Forelimb muscle (tissue), 1 donor: Measurements from ENCODE around the gene ZFYVE28. TPM values are rescaled to one million over a fixed set of nuclear protein-coding genes. Genes with fewer than 3 reads are reported as not detected.
"Not testable (repeated sequence)": the region's sequence is repeated elsewhere in the genome, so short reads cannot be mapped to it uniquely, and the experiment has no call there.

ENCODE experiments used
- DNase-seq: peaks from one replicate; pipeline ENCODE4 v3.0.0-alpha.2; 2013; ENCODE audit warnings: low read depth
- polyA plus RNA-seq: library from polyadenylated mRNA; unstranded; fragments of 120-200 nt; gene quantifications from one replicate; pipeline ENCODE4 v1.2.1, GENCODE V29; 2013; ENCODE audit not compliant: insufficient read length

ZFYVE28 gene
- polyA plus RNA-seq, 1 donor: 1.7 TPM

DNA sequence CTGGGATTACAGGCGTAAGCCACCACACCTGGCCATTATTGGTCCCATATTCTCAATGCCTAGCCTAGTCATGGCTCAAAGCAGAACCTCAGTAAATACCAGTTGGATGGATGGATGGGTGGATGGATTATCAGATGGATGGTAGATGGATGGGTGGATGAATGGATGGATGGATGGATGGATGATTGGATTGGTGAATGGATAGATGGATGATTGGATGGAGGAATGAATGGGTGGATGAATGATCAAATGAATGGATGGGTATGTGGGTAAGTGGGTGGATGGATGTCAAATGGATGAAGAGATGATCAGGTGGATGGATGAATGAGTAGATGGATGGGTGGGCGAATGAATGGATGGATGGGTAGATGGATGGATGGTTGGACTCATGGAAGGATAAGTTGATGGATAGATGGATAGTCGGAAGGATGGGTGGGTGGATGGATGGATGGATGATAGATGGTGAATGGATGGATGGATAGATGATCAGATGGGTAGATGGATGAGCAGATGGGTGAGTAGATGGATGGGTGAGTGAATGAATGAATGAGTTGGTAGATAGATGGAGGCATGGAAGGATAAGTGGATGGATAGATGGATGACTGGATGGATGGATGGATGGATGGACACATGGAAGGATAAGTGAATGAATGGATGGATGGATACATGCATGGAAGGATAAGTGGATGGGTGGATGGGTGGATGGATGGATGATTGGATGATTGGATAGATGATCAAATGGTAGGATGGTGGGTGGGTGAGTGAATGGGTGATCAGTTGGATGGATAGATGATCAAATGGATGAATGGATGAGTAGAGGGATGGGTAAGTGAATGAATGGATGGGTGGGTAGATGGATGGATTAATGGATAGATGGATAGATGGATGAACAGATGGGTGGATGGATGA lies 28.5 kb upstream of the ZFYVE28 start:
- no peak for DNase-seq

DNA sequence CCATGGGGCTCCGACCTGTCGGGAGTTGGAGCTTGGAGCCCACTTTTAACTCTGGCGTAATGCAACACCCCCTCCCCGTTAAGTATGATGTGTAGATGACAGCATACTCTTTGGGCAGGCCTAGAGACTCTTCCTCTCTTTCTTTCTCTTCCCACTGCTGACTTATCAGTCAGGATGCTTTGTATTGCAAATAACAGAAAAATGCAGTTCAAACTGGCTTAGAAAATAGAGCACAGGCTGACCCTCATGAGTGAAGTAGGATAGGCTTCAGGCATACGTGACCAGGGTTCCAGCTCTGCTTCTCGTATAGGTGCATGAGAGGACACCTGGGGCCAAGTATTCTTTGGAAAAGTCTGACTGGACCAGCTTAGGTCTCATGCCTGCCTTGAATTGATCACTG lies 27.1 kb upstream of the ZFYVE28 start:
- DNase-seq: no peak

- DNase-seq: no peak
Measured at GRCh38 chr4:2445130-2445529, 26.7 kb upstream of the ZFYVE28 start.

- no peak for DNase-seq
Measured at GRCh38 chr4:2443956-2444740, 25.7 kb upstream of the ZFYVE28 start.

DNA sequence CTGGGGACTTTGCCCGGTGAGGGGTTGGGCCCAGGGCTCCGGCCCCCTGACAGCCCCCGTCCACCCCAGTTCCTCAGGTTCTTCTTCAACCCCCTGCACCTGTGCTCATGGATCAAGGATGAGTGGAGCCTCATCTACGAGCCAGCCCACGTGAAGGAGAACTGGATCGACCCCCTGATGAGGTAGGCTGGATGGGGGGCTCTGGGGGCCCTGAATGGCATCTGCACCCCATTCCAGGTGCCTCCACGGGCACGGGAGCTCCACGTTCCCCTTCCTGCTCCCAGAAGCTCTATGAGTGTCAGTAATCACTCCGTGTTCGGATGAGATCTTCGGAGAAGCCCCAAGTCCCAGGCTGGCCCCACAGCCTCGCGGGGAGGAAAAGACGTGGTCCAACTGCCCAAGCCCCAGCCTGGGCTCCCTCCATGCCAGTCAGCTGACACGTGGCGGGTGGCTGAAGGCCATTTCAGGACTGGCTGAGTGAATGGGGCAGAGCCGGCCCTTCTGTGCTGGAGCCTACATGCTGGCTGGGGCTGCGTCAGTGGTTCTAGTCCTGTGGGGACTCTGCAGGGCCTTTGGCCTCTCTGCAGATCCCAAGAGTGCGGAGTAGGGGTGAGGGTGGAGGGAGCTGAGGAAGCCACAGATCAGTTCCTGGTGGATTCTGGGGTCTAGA lies 24.8 kb upstream of the ZFYVE28 start:
- DNase-seq: no peak

GRCh38 chr4:2442175-2442993 lies 23.9 kb upstream of the ZFYVE28 start:
- DNase-seq: no peak

DNA sequence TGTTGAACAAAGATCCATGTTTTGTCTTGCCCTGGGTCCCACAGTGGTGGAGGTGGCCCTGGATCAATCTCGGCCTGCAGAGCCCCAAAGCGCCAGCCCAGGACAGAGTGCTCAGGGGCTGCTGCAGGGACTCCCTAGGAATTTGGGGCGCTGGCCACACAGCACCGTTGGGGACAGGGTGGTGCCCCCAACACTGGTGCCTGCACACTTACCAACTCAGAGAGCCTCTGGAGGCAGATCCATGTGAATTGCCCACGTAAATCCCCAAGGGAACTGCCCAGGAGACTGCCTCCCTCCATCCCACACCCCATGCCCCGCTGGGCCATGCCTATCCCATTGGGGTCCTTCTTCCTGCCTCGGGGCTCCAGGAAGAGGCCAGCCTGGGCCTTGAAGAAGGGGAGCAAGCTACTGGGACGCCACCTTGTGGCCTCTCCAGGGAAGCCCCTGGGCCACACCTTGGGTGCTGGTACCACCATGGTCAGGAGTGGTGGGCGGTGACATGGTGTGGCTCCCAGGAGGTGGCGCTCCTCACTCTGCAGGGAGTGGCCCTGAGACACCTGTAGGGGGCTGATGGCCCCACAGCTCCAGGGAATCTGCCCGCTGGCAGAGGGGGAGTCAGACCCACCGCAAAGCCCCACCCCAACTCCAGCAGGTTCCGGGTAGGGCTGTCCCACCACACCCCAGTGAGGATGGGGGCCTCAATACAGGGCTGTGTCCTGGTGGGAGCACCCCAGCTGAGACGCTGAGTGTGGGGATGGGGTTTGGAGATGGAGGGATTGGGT lies 23.1 kb upstream of the ZFYVE28 start:
- DNase-seq: no peak

- no peak for DNase-seq
Measured at GRCh38 chr4:2438822-2439718, 20.6 kb upstream of the ZFYVE28 start.

GRCh38 chr4:2437475-2438215 lies 19.2 kb upstream of the ZFYVE28 start:
- no peak for DNase-seq

DNA sequence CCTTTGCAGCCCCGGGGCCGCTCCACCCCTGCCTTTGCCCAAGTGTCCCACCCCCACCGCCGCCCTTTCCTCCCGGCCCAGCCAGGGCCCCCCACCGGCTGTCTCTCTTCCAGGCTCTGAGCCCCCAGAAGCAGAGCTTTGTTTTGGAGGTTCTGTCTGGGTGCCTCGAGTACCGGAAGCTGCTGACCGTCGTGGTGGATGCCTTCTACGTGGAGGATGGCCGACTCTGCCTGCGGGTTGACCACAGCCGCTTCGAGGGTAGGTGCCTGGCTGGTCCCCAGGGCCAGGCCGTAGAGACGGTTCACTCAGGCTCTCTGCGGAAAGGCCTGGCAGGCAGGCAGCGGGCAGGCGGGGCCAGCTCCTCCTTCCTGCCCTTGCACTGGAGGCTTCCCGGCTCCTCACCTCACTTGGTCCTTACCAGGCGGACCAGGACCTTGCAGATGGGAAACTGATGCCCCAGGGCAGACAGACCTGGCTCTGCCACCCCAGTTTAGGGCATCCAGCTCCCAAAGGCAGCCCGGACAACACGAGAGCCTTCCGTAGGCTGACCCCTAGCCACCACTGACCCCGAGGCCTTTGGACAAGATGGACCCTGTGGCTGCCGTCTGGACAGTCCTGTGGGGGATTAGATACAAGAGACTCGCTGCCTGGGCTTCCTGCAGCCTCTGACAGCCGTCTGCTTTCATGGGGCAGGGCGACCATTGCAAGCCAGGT lies 18.5 kb upstream of the ZFYVE28 start:
- DNase-seq: no peak

DNA sequence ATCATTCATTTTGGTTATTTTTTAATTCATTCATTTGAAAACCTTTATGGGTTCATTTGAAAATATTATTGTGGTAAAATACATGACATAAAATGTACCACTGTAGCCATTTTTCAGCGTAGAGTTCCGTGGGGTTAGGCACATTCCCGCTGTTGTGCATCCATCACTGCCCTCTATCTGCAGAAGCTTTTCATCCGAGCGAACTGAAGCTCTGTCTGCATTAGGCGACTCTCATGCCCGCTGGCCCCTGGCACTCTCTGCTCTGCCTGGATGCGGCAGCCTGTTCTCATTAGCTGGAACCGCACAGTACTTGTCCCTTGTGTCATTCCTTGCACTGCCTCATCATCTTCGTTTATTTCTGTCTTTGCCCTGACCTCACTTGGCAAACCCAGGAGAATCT lies 17.9 kb upstream of the ZFYVE28 start:
- no peak for DNase-seq

DNA sequence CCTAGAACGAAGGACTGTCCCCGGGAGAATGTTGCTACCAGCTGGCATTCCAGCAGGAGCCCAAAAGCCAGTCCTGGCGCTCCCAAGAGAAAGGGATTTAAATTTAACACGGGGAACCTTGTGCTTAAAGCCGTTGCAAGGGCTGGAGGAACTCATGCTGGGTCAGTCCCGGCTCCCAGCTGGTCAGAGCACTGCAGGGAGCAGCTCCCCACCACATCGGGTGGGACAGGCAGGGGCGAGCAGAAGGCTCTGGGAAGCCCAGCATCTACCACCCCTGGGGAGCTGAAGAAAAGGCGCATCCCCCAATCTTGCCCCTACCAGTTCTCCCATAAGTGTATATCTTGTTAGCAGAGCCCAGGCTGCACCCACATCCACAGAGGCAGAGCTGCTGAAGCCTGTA lies 16.0 kb upstream of the ZFYVE28 start:
- DNase-seq: no peak

DNA sequence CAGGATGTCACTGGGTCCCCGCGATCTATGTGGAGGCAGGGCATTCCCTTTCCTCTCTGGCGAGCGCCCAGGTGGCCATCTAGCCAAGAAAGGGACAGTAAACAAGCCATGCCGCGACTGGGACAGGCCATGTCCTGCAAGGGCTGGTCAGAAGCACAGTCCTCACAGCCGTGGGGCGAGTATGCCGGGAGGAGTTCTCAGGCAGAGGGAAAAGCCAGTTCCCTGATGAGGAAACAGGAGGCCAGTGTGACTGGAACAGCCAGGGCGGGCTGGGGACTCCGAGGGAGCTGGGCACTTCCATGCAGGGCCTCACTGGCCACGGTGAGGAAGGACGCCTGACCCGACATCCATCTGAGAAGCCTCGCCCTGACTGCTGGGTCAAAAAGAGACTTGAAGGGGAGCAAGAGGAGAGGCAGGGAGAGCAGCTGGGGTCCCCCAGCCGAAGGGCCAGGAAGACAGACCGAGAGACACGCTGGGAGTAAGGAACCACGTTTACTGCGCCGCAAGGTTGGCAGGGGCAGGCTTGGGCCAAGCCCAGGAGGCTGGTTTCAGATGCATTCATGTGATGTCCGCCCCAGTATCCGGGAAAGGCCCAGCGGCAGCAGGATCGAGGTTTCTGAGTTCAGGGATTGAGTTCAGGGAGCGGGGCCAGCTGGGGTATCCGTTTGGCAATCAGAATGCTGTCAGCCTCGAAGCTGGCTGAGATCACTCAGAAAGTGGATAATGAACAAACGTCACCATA lies 15.3 kb upstream of the ZFYVE28 start:
- DNase-seq: no peak

GRCh38 chr4:2432991-2433530 lies 14.6 kb upstream of the ZFYVE28 start:
- DNase-seq: no peak

DNA sequence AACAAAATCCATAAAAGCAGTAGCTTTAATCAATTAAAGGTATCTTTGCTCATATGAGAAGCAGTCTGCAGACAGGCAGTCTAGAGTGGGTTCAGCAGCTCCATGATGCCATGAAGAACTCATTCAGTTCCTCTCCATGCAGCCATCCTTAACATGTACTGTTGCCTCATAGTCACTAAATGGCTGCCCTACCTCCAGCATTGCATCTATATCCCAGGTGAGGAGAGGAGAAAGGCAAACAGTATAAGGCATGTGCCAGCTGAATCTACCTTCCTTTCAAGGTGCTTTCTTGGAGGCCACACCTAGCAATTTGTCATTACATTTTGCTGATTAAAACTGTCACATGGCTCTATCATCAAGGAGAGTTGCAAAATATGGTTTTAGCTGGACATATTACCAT lies 13.6 kb upstream of the ZFYVE28 start:
- no peak for DNase-seq

DNA sequence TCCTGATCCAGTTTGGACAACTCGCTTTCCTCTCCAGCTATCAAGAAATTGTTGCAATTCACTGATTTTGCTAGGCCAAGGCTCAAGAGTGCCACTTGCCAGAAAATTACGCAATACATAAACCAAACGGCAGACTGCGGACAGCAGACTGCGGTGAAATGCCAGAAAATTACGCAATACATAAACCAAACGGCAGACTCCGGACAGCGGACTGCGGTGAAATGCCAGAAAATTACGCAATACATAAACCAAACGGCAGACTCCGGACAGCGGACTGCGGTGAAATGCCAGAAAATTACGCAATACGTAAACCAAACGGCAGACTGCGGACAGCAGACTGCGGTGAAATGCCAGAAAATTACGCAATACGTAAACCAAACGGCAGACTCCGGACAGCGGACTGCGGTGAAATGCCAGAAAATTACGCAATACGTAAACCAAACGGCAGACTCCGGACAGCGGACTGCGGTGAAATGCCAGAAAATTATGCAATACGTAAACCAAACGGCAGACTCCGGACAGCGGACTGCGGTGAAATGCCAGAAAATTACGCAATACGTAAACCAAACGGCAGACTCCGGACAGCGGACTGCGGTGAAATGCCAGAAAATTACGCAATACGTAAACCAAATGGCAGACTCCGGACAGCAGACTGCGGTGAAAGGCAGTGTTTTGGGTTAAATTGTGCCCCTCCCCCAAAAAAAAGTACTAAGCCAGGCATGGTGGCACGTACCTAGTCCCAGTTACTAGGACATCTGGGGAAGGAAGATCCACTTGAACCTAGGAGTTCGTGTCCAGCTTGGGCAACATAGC lies 11.7 kb upstream of the ZFYVE28 start:
- not testable (repeated sequence) for DNase-seq
